Testis (tissue), 2 donors: ENCODE measurements around the gene NLE1.
"Not testable (repeated sequence)": the region's sequence is repeated elsewhere in the genome, so short reads cannot be mapped to it uniquely, and the experiment has no call there.

Experiments used
- CTCF ChIP-seq, 3 experiments: fragments of 450-650 bp in 2 of 3; fragments of 200-600 bp in 1 of 3; sonication (generic) in 1 of 3; IDR thresholded peaks; one replicate each; pipeline ENCODE4 v1.5.1; 2016 to 2019; ENCODE audit warnings: antibody characterized with exemption in 3 of 3, mild to moderate bottlenecking in 2 of 3, moderate library complexity in 1 of 3
- POLR2A ChIP-seq: fragments of 450-650 bp; IDR thresholded peaks from one replicate; pipeline ENCODE4 v1.6.1; 2017; ENCODE audit warnings: antibody characterized with exemption, mild to moderate bottlenecking, moderate library complexity

GRCh38 chr17:35090707-35091106, 51.4 kb downstream of the NLE1 start:
- TF ChIP-seq CTCF (IDR thresholded peaks at IDR 0.05); POLR2A: not testable (repeated sequence)
